HG03565 (cell line): ENCODE data around the gene NRF1.
"Not testable (repeated sequence)": the region's sequence is repeated elsewhere in the genome, so short reads cannot be mapped to it uniquely, and the experiment has no call there.

Experiments used
- ATAC-seq: cut with Tn5 transposase; IDR thresholded peaks from one replicate; pipeline ENCODE4 v1.9.1; 2021; ENCODE audit warnings: mild to moderate bottlenecking, moderate library complexity; ENCODE audit not compliant: unreplicated experiment

The NRF1 gene

DNA sequence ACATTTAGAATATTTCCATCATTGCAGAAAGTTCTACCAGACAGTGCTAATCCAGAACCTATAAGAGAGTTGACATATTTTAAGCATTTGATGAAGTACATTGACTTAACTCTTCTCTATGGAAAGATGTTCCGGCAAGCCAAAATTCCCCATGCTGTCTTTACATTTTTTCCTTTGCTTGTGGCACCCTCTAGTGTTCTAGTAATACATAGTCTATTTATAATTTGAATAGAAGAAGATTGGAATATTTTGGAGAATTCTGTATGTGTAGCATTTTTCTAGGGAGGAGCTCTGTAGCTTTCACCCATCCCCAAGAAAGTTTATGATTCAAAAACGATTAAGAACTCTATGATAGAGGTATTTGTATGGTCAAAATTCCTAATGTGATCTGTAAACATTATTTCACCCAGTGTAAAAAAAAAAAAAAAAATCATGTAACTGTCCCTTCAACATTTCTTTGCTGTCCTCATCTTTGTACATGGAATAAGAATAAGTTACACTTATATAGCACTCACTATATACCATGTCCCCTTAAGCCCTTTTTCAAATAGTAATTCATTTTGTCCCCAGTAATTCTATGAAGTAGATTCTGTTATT lies 33.2 kb downstream of the NRF1 start:
- ATAC-seq = no peak

DNA sequence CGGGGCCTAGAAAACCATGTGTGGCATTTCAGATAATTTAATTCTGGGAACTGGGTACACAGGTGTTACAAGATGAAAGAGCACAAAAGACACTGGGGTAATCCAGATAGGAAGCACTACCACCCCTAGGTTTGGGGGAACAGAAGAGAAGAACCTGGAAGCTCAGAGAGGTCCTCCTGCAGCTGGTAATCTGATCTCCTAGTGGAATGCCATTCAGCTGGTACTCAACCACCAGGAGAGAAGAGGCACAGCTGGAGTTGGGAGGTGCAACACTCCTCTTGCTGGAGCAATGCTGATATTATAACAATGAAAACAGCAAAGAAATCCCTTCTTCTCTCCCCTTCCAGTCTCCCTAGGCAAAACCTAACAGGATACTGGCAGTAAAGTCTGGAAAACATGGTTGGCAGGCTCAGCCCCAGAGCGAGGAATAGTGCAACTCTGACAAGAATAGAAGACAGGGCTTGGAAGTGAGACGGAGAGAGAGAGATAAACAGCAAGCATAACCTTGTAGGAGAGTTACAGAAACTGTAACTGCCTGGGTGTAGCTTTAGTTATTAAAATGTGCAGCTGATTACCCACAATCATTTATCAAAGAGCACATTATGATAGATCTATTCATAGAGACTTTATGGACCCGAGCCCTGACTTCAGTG lies 35.0 kb downstream of the NRF1 start:
- no peak for ATAC-seq

DNA sequence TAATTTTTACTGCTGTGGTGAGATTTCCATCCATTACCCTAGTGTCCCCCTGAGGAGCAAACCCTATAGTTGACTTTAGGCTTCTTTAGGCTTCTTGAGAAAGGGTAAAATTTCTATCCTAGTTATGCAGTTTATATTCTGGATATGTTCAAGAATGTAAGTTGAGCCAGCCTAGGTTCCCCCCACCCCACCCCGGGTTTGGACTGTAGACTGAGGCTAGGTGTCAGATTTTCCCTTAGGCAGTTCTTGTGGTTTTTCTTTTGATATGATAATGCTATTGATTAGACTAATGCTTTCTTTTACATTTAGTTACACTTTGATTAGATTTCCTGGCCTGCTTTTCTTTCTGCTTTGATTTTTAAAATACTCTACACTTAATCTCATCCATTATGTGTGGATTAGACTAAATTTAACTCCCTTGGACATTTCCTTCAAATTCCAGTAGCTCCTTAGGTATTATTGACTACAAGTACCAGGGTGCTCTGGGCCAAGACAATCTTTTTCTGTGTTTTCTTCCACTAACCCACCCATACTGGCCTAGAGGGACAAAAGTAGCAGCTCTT lies 37.7 kb downstream of the NRF1 start:
- no peak for ATAC-seq

DNA sequence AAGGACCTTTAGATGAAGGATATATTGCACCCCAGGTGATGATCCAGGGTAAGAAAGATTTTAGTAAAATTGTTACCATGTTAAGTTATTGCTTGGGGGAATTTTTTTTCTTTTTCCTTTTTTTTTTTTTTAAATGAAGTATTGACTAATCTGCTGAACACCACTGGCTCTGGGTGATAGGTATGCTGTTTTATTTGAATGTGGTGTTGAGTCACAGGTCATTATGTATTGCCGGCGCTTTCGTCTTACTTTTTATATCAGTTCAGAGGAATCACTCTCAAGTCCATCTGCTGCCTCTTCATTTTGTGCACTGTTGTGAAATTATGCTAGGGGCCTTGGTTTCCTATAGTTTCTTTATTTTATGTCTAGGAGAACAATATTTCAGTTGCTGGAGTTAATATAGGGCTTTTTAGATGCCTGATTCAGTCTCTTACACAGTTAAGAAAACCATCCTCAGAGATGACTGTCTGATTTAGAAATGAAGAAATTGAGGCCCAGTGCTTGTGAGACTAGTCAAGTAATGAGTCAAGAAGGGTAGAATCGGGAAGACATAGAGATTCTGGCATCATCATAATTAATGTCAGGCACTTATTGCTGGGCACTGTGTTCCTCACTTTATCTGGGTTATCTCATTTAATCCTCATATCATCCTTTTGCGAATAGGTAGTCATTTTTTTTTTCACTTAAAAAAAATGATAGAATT lies 38.7 kb downstream of the NRF1 start:
- no peak for ATAC-seq

DNA sequence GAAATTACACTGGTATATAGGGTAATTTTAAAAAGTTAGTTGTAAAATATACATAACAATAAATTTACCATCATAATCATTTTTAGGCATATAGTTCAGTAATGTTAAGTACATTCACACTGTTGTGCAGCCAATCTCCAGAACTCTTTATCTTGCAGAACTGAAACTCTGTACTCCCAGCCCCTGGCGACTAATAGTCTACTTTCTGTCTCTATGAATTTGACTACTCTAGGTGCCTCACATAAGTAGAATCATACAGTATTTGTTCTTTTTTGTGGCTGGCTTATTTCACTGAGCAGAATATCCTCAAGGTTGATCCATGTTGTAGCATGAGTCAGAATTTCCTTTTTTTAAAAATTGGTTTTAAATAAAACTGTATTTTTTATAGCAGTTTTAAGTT lies 41.4 kb downstream of the NRF1 start:
- peak; percentile 72 for ATAC-seq

DNA sequence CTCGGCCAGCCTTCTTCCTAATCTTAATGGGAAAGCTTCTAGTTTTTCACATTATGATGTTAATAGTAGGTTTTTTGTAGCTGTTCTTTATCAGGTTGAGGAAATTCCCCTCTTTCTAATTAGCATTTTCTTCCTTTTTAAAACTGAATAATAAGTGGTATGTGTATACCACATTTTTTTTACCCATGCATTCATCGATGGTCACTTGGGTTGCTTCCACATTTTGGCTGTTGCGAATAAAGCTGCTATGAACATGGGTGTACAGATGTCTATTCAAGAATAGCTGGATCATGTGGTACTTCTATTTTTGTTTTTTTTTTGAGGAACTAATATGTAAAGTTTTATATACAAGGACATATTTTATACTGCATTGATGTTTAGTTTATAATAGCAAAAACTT lies 44.3 kb downstream of the NRF1 start:
- no peak for ATAC-seq

DNA sequence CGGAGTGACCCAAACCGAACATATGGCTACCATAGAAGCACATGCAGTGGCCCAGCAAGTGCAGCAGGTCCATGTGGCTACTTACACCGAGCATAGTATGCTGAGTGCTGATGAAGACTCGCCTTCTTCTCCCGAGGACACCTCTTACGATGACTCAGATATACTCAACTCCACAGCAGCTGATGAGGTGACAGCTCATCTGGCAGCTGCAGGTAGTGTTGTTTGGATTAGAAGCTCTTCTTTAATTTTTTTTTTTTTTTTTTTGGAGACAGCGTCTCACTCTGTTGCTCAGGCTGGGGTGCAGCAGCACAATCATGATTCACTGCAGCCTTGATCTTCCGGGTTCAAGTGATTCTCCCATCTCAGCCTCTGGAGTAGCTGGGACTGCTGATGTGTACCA lies 45.8 kb downstream of the NRF1 start:
- ATAC-seq = no peak

DNA sequence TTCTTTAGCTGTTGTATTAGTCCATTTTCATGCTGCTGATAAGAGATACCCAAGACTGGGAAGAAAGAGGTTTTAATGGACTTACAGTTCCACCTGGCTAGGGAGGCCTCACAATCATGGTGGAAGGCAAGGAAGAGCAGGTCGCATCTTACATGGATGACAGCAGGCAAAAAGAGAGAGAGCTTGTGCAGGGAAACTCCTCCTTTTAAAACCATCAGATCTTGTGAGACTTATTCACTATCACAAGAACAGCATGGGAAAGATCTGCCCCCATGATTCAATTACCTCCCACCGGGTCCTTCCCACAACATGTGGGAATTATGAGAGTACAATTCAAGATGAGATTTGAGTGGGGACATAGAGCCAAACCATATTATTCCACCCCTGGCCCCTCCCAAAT lies 48.4 kb downstream of the NRF1 start:
- ATAC-seq = not testable (repeated sequence)

DNA sequence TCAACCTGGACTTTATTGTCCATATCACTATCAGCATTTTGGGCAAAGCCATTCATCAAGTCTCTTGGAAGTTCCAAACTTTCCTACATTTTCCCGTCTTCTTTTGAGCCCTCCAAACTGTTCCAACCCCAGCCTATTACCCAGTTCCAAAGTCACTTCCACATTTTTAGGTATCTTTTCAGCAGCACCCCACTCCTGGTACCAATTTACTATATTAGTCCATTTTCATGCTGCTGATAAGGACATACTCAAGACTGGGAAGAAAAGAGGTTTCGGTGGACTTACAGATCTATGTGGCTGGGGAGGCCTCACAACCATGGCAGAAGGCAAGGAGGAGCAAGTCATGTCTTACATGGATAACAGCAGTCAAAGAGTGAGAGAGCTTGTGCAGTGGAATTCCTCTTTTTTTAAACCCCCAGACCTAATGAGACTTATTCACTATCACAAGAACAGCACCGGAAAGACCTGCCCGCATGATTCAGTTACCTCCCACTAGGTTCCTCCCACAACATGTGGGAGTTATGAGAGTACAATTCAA lies 50.2 kb downstream of the NRF1 start:
- ATAC-seq = no peak

DNA sequence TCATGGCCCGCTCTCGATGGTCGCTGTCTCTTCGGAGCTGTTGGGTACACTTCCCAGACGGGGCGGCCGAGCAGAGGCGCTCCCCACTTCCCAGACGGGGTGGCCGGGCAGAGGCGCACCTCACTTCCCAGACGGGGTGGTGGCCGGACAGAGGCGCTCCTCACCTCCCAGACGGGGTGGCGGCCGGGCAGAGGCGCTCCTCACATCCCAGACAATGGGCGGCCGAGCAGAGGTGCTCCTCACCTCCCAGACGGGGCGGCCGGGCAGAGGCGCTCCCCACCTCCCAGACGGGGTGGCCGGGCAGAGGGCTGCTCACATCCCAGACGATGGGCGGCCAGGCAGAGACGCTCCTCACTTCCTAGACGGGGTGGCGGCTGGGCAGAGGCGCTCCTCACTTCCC lies 51.7 kb downstream of the NRF1 start:
- not testable (repeated sequence) for ATAC-seq

DNA sequence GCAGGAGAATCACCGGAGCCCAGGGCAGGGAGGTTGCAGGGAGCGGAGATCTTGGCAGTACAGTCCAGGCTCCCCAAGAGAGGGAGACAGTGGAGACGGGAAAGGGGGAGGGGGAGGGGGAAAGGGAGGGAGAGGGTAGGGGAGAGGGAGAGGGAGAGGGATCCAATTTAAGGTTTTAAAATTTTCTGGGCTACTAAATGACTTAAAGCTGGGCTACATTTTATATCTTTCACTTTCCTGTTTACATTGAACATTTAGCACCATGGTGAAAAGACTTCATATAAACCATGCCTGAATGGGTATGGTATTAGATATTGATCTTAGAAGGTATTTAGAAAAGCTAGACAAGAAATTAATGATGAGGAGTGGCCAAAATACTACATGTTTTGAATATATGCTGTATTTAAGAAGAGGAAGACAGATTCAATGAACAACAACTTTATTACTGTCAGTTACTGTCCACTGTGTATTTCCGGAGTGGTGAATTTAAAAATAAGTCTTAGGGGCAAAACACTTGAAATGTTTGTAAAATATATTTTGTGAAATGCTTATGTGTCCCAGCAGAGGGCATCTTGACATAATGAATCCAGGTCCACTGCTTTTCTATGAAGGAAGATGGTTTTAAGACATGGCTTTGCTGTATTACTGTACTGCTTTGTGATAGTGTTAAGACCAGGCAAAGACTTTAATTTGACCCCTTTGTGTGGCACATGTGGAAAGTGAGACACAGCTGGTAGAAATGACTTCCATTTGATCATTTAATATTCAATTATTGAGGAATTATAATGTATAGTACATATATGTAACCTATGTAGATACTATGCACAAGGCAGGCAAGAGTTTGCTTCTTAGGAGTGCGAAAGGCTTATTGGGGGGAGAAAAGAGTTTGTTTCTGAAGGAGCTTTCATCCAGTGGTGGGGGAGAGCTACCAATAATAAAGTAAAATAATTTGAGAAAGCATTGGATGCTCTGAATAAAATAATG lies 52.8 kb downstream of the NRF1 start:
- no peak for ATAC-seq

DNA sequence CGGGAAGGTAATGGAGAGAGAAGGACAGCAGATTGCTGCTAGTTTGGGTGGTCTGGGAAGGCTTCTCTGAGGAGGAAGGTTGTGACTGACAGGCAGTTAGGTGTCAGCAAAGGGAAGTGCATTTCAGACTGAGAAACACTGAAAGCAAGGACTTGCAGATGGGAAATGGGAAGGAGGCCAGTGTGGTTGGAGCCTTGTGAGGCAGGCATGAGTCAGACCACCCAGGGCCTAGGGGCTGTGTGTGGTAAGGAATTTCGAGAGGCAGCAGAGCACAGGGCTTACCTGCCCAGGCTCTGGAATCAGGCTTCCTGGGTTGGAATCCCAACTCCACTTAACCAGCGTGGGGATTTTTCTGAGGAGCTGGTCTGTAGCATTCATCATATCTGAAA lies 53.5 kb downstream of the NRF1 start:
- ATAC-seq = no peak

DNA sequence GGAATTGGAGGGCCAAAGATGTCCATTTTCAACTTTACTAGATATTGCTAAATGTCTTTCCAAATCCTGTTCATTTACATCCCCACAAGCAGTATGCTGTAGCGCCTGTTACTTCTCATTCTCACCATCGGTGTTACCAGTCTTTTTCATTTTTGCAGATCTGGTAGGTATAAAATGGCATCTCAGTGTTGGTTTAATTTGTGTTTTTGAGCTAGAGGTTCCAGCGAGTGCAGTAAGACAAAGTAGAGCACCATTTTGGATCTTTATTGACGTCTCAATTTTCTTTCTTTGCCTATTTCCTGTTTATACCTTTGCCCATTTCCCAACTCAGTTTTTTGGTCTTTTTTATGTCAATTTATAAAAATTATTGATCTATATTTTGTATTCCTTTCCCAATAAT lies 55.6 kb downstream of the NRF1 start:
- no peak for ATAC-seq

DNA sequence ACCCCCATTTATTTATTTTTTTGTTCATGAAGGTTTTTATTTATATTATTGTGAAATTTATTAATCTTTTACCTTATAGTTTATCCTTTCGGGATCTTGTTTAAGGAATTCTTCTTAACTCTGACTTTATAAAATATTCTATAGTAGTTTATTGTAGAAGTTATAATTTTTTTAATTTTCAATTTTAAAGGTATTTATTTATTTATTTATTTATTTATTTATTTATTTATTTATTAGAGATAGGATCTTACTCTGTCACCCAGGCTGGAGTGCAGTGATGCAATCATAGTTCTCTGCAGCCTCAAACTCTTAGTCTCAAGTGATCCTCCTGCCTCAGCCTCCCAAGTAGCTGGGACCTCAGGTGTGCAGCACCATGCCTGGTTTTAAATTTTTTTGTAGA lies 56.0 kb downstream of the NRF1 start:
- ATAC-seq = no peak

DNA sequence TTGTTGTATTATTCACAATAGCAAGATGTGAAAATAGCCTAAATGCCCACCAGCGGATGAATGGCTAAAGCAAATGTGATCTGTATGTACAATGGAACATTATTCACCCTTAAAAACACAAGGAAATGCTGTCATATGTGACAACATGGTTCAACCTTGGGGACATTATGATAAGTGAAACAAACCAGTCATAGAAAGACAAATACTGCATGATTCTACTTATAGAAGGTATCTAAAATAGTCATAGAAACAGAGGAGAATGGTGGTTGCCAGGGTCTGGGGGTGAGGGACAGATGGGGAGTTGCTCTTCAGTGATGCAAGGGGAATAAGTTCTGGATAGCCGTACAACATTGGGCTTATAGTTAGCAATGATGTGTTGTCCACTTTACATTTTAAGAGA lies 58.4 kb downstream of the NRF1 start:
- no peak for ATAC-seq

DNA sequence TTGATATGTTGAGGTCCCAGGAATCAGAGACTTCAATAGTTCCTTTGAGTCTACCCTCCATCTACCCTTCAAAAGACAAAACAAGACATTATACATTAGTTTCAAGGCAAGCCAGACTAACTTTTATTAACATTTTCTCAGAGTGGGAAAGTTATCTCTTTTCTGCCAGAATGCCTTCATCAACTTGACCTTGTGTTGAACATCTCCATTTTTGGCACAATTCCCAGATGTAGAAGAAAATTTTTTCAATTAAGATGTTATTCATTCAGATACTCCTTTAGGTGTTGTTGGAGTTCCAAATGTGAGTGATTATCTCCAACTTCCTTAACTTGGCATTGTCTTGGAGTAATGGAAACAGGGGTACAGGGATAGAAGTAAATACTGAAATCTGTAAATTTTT lies 59.1 kb downstream of the NRF1 start:
- no peak for ATAC-seq

DNA sequence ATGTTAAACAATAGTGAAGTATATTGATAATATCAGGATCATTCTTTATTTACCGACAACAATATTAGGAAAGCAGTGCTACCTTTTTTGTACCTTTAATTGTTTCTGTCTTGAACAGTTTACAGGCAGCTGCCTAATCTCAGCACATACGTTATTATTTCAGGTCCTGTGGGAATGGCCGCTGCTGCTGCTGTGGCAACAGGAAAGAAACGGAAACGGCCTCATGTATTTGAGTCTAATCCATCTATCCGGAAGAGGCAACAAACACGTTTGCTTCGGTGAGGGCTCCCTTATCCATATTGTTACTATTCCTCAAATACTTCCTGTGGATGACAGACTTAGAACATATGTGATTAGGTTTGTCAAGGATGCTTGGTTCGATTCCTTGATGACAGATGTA lies 59.7 kb downstream of the NRF1 start:
- no peak for ATAC-seq

DNA sequence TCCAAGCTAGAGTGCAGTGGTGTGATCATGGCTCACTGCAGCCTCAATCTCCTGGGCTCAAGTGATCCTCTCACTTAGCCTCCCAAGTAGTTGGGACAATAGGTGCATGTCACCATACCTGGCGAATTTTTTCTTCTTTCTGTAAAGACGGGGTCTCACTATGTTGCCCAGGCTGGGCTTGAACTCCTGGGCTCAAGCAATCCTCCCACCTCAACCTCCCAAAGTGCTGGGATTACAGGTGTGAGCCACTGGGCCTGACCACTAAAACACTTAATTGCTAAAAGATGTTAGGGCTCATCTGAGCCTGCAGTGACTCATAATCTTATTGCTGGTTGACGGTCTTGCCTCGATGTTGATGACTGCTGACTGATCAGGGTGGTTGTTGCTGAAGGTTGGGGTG lies 63.0 kb downstream of the NRF1 start:
- ATAC-seq = not testable (repeated sequence)

DNA sequence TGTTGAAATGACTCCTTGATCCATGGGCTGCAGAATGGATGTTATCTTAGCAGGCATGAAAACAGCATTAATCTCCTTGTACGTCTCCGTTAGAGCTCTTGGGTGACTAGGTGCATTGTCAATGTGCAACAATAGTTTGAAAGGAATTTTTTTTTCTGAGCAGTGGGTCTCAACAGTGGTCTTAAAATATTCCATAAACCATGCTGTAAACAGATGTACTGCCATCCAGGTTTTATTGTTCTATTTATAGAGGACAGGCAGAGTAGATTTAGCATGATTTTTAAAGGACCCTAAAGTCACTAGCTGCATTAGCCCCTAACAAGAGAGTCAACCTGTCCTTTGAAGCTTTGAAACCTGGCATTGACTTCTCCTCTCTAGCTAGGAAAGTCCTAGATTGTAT lies 64.0 kb downstream of the NRF1 start:
- no peak for ATAC-seq

DNA sequence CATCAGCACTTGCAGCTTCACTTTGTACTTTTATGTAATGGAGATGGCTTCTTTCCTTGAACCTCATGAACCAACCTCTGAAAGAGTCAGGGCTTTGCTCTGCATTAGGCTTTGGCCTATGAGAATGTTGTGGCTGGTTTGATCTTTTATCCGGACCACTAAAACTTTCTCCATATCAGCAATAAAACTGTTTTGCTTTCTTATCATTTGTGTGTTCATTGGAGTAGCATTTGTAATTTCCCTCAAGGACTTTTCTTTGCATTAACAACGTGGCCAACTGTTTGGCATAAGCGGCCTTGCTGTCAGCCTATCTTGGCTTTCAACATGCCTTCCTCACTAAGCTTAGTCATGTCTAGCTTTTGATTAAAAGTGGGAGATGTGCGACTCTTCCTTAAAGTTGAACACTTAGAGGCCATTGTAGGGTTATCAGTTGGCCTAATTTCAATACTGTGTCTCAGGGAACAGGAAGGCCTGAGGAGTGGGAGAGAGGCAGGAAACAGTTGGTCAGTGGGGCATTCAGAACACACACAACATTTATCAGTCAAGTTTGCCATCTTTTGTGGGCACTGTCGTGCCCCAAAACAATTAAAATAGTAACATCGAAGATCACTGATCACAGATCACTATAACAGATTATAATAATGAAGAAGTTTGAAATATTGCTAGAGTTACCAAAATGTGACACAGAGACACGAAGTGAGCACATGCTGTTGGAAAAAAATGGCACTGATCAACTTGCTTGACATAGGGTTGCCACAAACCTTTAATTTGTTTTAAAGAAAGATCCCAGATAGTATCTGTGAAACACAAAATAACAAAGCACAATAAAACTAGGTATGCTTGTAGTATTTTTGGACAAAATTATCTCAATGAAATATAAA lies 64.7 kb downstream of the NRF1 start:
- ATAC-seq = no peak
